BLaER1 treated with 17β-estradiol and CSF1 and Interleukin-3, amounts not matched to agents 10 nM and 100 nM (cell line): Measurements from ENCODE around the gene DNAJB6.
A peak's percentile ranks its signal among the peaks of the same experiment; 100 is the strongest.

Source experiments
- H3K27ac ChIP-seq, 11 experiments: shearing (Covaris generic); formaldehyde crosslinking; 2 replicates each; pipeline ENCODE4 v1.8.1; 2022
- H3K27me3 ChIP-seq, 11 experiments: shearing (Covaris generic); formaldehyde crosslinking; 2 replicates each; pipeline ENCODE4 v1.8.1; 2022
- H3K36me3 ChIP-seq, 11 experiments: shearing (Covaris generic); formaldehyde crosslinking; 2 replicates each; pipeline ENCODE4 v1.8.1; 2022
- H3K4me1 ChIP-seq, 10 experiments: shearing (Covaris generic); formaldehyde crosslinking; 2 replicates each; pipeline ENCODE4 v1.8.1; 2022
- H3K4me2 ChIP-seq, 11 experiments: shearing (Covaris generic); formaldehyde crosslinking; 2 replicates each; pipeline ENCODE4 v1.8.1; 2022
- H3K4me3 ChIP-seq, 10 experiments: shearing (Covaris generic); formaldehyde crosslinking; 2 replicates each; pipeline ENCODE4 v1.8.1; 2022
- H3K9ac ChIP-seq, 11 experiments: shearing (Covaris generic); formaldehyde crosslinking; 2 replicates each; pipeline ENCODE4 v1.8.1; 2022
- H3K9me3 ChIP-seq, 11 experiments: shearing (Covaris generic); formaldehyde crosslinking; replicated peaks in 1 of 11; 2 replicates each; pipeline ENCODE4 v1.8.1; 2022
- H4K20me1 ChIP-seq, 11 experiments: shearing (Covaris generic); formaldehyde crosslinking; 2 replicates each; pipeline ENCODE4 v1.8.1; 2022
- Cebpa-rat ChIP-seq, 11 experiments: shearing (Covaris generic); IDR thresholded peaks; 2 replicates each; pipeline ENCODE4 v1.8.1; 2022

Gene DNAJB6

GRCh38 chr7:157404845-157405481 lies 68.2 kb downstream of the DNAJB6 start:
- Histone ChIP-seq H3K27ac (peak overlapping the region in 9 of 11 experiments; percentile 40 to 66 (median 60); a peak in 16 of 22 replicates), H4K20me1 (peaks cover 8 to 100% (median 93%) of the 10 kb centered on the region in 11 experiments; a peak in 20 of 22 replicates), H3K9me3 (0 out of 22 replicates have a peak, but pooled peaks cover 0 to 8% (median 0%) of the 10 kb centered on the region in 11 experiments), H3K4me1 (peaks cover 43 to 100% (median 71%) of the 10 kb centered on the region in 10 experiments), H3K9ac (peak overlapping the region in 9 of 11 experiments; percentile 6 to 52 (median 33); a peak in 14 of 22 replicates), H3K4me2 (peak overlapping the region; percentile 23 to 84 (median 73); a peak in 21 of 22 replicates), H3K4me3 (no peak overlapping the region), H3K36me3 (peaks cover 61 to 100% (median 89%) of the 10 kb centered on the region in 11 experiments), H3K27me3 (no peaks in the 10 kb centered on the region)
- TF ChIP-seq Cebpa-rat (IDR thresholded peaks at IDR 0.05), result peak in 9 of 11 experiments; percentile 52 to 87 (median 83); a peak in 15 of 22 replicates

- peak overlapping the region in 8 of 11 experiments; percentile 17 to 52 (median 29); a peak in 11 of 22 replicates for H3K9ac ChIP-seq
- peaks cover 61 to 100% (median 89%) of the 10 kb centered on the region in 11 experiments for H3K36me3 ChIP-seq
Observed at GRCh38 chr7:157405501-157405900, 68.7 kb downstream of the DNAJB6 start.

GRCh38 chr7:157405914-157406810 lies 69.4 kb downstream of the DNAJB6 start:
- Histone ChIP-seq H3K27me3 (no peaks in the 10 kb centered on the region), H3K4me2 (peak overlapping the region in 5 of 11 experiments; percentile 67 to 83 (median 76); a peak in 8 of 22 replicates), H3K4me1 (peaks cover 43 to 99% (median 67%) of the 10 kb centered on the region in 10 experiments), H3K9ac (peak overlapping the region in 6 of 11 experiments; percentile 3 to 52 (median 29); a peak in 5 of 22 replicates), H3K9me3 (no peaks in the 10 kb centered on the region), H3K27ac (peak overlapping the region in 8 of 11 experiments; percentile 40 to 66 (median 60); a peak in 12 of 22 replicates), H4K20me1 (peaks cover 8 to 100% (median 96%) of the 10 kb centered on the region in 11 experiments; a peak in 20 of 22 replicates), H3K36me3 (peaks cover 55 to 100% (median 88%) of the 10 kb centered on the region in 11 experiments), H3K4me3 (no peak overlapping the region)
- TF ChIP-seq Cebpa-rat (IDR thresholded peaks at IDR 0.05), result no peak

More at GRCh38 chr7:157405501-157405900, 68.7 kb downstream of the DNAJB6 start:
- Histone ChIP-seq H3K9me3 (0 out of 22 replicates have a peak, but pooled peaks cover 0 to 3% (median 0%) of the 10 kb centered on the region in 11 experiments), H3K27ac (peak overlapping the region in 9 of 11 experiments; percentile 40 to 66 (median 60); a peak in 15 of 22 replicates), H3K4me1 (peaks cover 43 to 99% (median 69%) of the 10 kb centered on the region in 10 experiments), H3K4me3 (no peak overlapping the region), H4K20me1 (peaks cover 8 to 100% (median 91%) of the 10 kb centered on the region in 11 experiments; a peak in 20 of 22 replicates), H3K27me3 (no peaks in the 10 kb centered on the region), H3K4me2 (peak overlapping the region; percentile 23 to 84 (median 73); a peak in 20 of 22 replicates)
- TF ChIP-seq Cebpa-rat (IDR thresholded peaks at IDR 0.05), result no peak

- Histone ChIP-seq H3K4me2 (peak overlapping the region in 3 of 11 experiments; percentile 3 to 78 (median 6); a peak in 1 of 22 replicates), H3K27me3 (no peaks in the 10 kb centered on the region), H3K4me3 (no peak overlapping the region), H3K9ac (no peak overlapping the region), H3K9me3 (no peaks in the 10 kb centered on the region), H3K36me3 (peaks cover 46 to 99% (median 88%) of the 10 kb centered on the region in 11 experiments), H3K4me1 (peaks cover 43 to 99% (median 62%) of the 10 kb centered on the region in 10 experiments), H3K27ac (peak overlapping the region in 4 of 11 experiments; percentile 6 to 66 (median 62); a peak in 3 of 22 replicates), H4K20me1 (peaks cover 8 to 100% (median 91%) of the 10 kb centered on the region in 11 experiments; a peak in 21 of 22 replicates)
- no peak for TF ChIP-seq Cebpa-rat (IDR thresholded peaks at IDR 0.05)
Observed at GRCh38 chr7:157406971-157407370, 70.2 kb downstream of the DNAJB6 start.

- Histone ChIP-seq H3K4me2 (no peak overlapping the region; a peak in 1 of 22 replicates), H3K9ac (0 out of 22 replicates have a peak overlapping the region, but pooled peaks of 1 of the 11 experiments have one; percentile 18), H4K20me1 (peaks cover 8 to 100% (median 91%) of the 10 kb centered on the region in 11 experiments; a peak in 21 of 22 replicates), H3K36me3 (peaks cover 39 to 99% (median 86%) of the 10 kb centered on the region in 11 experiments), H3K4me3 (no peak overlapping the region), H3K27me3 (no peaks in the 10 kb centered on the region), H3K4me1 (peaks cover 36 to 99% (median 61%) of the 10 kb centered on the region in 10 experiments), H3K27ac (peak overlapping the region in 2 of 11 experiments; percentile 6 to 39; a peak in 2 of 22 replicates), H3K9me3 (no peaks in the 10 kb centered on the region)
- TF ChIP-seq Cebpa-rat (IDR thresholded peaks at IDR 0.05), result no peak
Observed at GRCh38 chr7:157407512-157408257, 70.9 kb downstream of the DNAJB6 start.

GRCh38 chr7:157408258-157409101 lies 71.7 kb downstream of the DNAJB6 start:
- no peaks in the 10 kb centered on the region for H3K27me3 ChIP-seq
- H3K4me2 ChIP-seq, result no peak overlapping the region; a peak in 1 of 22 replicates
- H4K20me1 ChIP-seq, result peaks cover 8 to 100% (median 89%) of the 10 kb centered on the region in 11 experiments; a peak in 21 of 22 replicates
- no peak for TF ChIP-seq Cebpa-rat (IDR thresholded peaks at IDR 0.05)
- no peaks in the 10 kb centered on the region for H3K9me3 ChIP-seq
- peak overlapping the region in 4 of 11 experiments; percentile 5 to 39 (median 16); a peak in 5 of 22 replicates for H3K27ac ChIP-seq
- peaks cover 34 to 99% (median 59%) of the 10 kb centered on the region in 10 experiments for H3K4me1 ChIP-seq
- H3K36me3 ChIP-seq, result peaks cover 36 to 100% (median 86%) of the 10 kb centered on the region in 11 experiments
- H3K4me3 ChIP-seq, result no peak overlapping the region
- H3K9ac ChIP-seq, result peak overlapping the region in 2 of 11 experiments; percentile 11 to 18; a peak in 3 of 22 replicates

- Histone ChIP-seq H3K9ac (no peak overlapping the region), H3K27ac (no peak overlapping the region), H3K4me1 (peaks cover 26 to 93% (median 55%) of the 10 kb centered on the region in 10 experiments), H4K20me1 (peaks cover 8 to 99% (median 86%) of the 10 kb centered on the region in 11 experiments; a peak in 21 of 22 replicates), H3K4me2 (no peak overlapping the region), H3K27me3 (no peaks in the 10 kb centered on the region), H3K9me3 (no peaks in the 10 kb centered on the region), H3K4me3 (no peak overlapping the region), H3K36me3 (peaks cover 36 to 99% (median 86%) of the 10 kb centered on the region in 11 experiments)
- no peak for TF ChIP-seq Cebpa-rat (IDR thresholded peaks at IDR 0.05)
Observed at GRCh38 chr7:157409149-157409752, 72.4 kb downstream of the DNAJB6 start.
